DOHH2 (cell line): ENCODE data around the gene ATP8B2.
"Not testable (repeated sequence)": the region's sequence is repeated elsewhere in the genome, so short reads cannot be mapped to it uniquely, and the experiment has no call there.

Source experiments
- H3F3A ChIP-seq: fragments of 200-600 bp; sonication (generic), shearing (Covaris generic); 2 replicates; pipeline ENCODE4 v1.6.0; 2016; ENCODE audit warnings: antibody characterized with exemption, mild to moderate bottlenecking; ENCODE audit not compliant: control insufficient read depth, insufficient read depth
- H3K27ac ChIP-seq: fragments of 200-600 bp; sonication (generic); 2 replicates; pipeline ENCODE4 v1.5.1; 2014; ENCODE audit warnings: low read depth, mild to moderate bottlenecking, low read length, moderate library complexity
- H3K27me3 ChIP-seq: fragments of 200-600 bp; sonication (generic); 2 replicates; pipeline ENCODE4 v1.6.1; 2014; ENCODE audit warnings: mild to moderate bottlenecking, low read length, mixed read lengths; ENCODE audit not compliant: control insufficient read depth
- H3K36me3 ChIP-seq: fragments of 200-600 bp; sonication (generic); 2 replicates; pipeline ENCODE4 v1.6.1; 2014; ENCODE audit warnings: mild to moderate bottlenecking, low read length, moderate library complexity, mixed read lengths; ENCODE audit not compliant: control insufficient read depth
- H3K4me1 ChIP-seq: fragments of 200-600 bp; sonication (generic); 2 replicates; pipeline ENCODE4 v1.6.1; 2014; ENCODE audit warnings: mild to moderate bottlenecking, low read length, mixed read lengths; ENCODE audit not compliant: control insufficient read depth
- H3K4me2 ChIP-seq: fragments of 200-600 bp; sonication (generic); 2 replicates; pipeline ENCODE4 v1.6.0; 2014; ENCODE audit warnings: mild to moderate bottlenecking, low read length, moderate library complexity
- H3K4me3 ChIP-seq: fragments of 200-600 bp; sonication (generic); 2 replicates; pipeline ENCODE4 v1.5.1; 2014; ENCODE audit warnings: mild to moderate bottlenecking, low read length, mixed read lengths
- H3K79me2 ChIP-seq: fragments of 200-600 bp; sonication (generic); 2 replicates; pipeline ENCODE4 v1.6.1; 2014; ENCODE audit warnings: mild to moderate bottlenecking, low read length, mixed read lengths; ENCODE audit not compliant: control insufficient read depth
- H3K9me2 ChIP-seq: fragments of 200-600 bp; sonication (generic); replicated peaks from 2 replicates; pipeline ENCODE4 v1.6.1; 2014; ENCODE audit warnings: mild to moderate bottlenecking, low read length, mixed read lengths; ENCODE audit not compliant: control insufficient read depth
- H3K9me3 ChIP-seq: fragments of 200-600 bp; sonication (generic); 2 replicates; pipeline ENCODE4 v1.6.1; 2014; ENCODE audit warnings: antibody characterized with exemption, low read length, mixed read lengths; ENCODE audit not compliant: control insufficient read depth, insufficient read depth
- H4K20me1 ChIP-seq: fragments of 200-600 bp; sonication (generic); 2 replicates; pipeline ENCODE4 v1.6.0; 2014; ENCODE audit warnings: low read depth, mild to moderate bottlenecking, antibody characterized with exemption, low read length, moderate library complexity; ENCODE audit not compliant: control insufficient read depth, insufficient read depth
- CTCF ChIP-seq: fragments of 200-600 bp; sonication (generic); IDR thresholded peaks from one replicate; pipeline ENCODE4 v1.5.1; 2014; ENCODE audit warnings: antibody characterized with exemption, mild to moderate bottlenecking, low read depth, low read length; ENCODE audit not compliant: poor library complexity, severe bottlenecking
- EZH2phosphoT487 ChIP-seq: fragments of 200-600 bp; sonication (generic); IDR thresholded peaks from 2 replicates; pipeline ENCODE4 v1.6.1; 2017; ENCODE audit warnings: borderline replicate concordance, mild to moderate bottlenecking, antibody characterized with exemption, low read length, moderate library complexity, mixed read lengths

Gene ATP8B2

GRCh38 chr1:154324669-154325582 is at the start of gene ATP8B2:
Gene ATP8B2, plus strand, starts transcription at chr1:154325525. Its CDS starts 2,617 bp downstream, at chr1:154328142.
- Histone ChIP-seq H3K27me3 (peaks cover 74% of the 10 kb centered on the region), H3K4me1 (peaks cover 37% of the 10 kb centered on the region), H3K27ac (no peak within 1 kb of the TSS), H3K9me3 (no peaks in the 10 kb centered on the region), H3K79me2 (no peaks in the 10 kb centered on the region), H4K20me1 (peaks cover 5% of the 10 kb centered on the region; the same call in 1 of the 2 replicates), H3K4me3 (peak within 1 kb of the TSS; percentile 83), H3K36me3 (no peaks in the 10 kb centered on the region), H3K4me2 (peak within 1 kb of the TSS; percentile 96), H3K9me2 (no peaks in the 10 kb centered on the region), H3F3A (no peaks in the 10 kb centered on the region)
- TF ChIP-seq CTCF (peak; percentile 99), EZH2phosphoT487 (no peak; the same call in 1 of the 2 replicates)

- no peaks in the 10 kb centered on the region for H3K9me2 ChIP-seq
- H3K79me2 ChIP-seq: peaks cover 14% of the 10 kb centered on the region
- no peak overlapping the region for H3K27ac ChIP-seq
- H3K36me3 ChIP-seq: peaks cover 23% of the 10 kb centered on the region
- H3K9me3 ChIP-seq: no peaks in the 10 kb centered on the region
- H3K4me3 ChIP-seq: no peak overlapping the region
- TF ChIP-seq EZH2phosphoT487 (no peak), CTCF (peak; percentile 43)
- H3F3A ChIP-seq: peaks cover 3% of the 10 kb centered on the region
- no peaks in the 10 kb centered on the region for H3K27me3 ChIP-seq
- no peaks in the 10 kb centered on the region for H4K20me1 ChIP-seq
- H3K4me1 ChIP-seq: peaks cover 11% of the 10 kb centered on the region
- no peak overlapping the region for H3K4me2 ChIP-seq
These were observed 48.5 kb upstream of the ATP8B2 start for GRCh38 chr1:154276797-154277196.

- H3K27me3 ChIP-seq, H3K27ac ChIP-seq, H3K9me2 ChIP-seq, H3K9me3 ChIP-seq, H3K4me2 ChIP-seq, H3F3A ChIP-seq, H3K4me1 ChIP-seq, H4K20me1 ChIP-seq, H3K4me3 ChIP-seq, H3K79me2 ChIP-seq, H3K36me3 ChIP-seq: not testable (repeated sequence)
These were observed 37.7 kb upstream of the ATP8B2 start for GRCh38 chr1:154287591-154287990.

GRCh38 chr1:154288661-154289060 is 36.7 kb upstream of the ATP8B2 start:
- H3K27ac ChIP-seq: no peak overlapping the region
- TF ChIP-seq EZH2phosphoT487 (no peak), CTCF (no peak)
- H3K4me1 ChIP-seq: no peaks in the 10 kb centered on the region
- H3F3A ChIP-seq: no peaks in the 10 kb centered on the region
- peaks cover 6% of the 10 kb centered on the region; the same call in 1 of the 2 replicates for H3K27me3 ChIP-seq
- no peaks in the 10 kb centered on the region for H3K79me2 ChIP-seq
- no peaks in the 10 kb centered on the region for H4K20me1 ChIP-seq
- H3K9me2 ChIP-seq: no peaks in the 10 kb centered on the region
- no peak overlapping the region for H3K4me3 ChIP-seq
- no peaks in the 10 kb centered on the region for H3K9me3 ChIP-seq
- no peaks in the 10 kb centered on the region for H3K36me3 ChIP-seq
- H3K4me2 ChIP-seq: no peak overlapping the region
